ENCODE data around the gene JADE2. TPM values are rescaled to one million over a fixed set of nuclear protein-coding genes. Genes with fewer than 3 reads are reported as not detected.

Gene JADE2
- total RNA-seq, 2 experiments from 2014 or later = 32.3 to 67.0 TPM

GRCh38 chr5:134490925-134491271 is 34.6 kb upstream of the JADE2 start:
- H4K20me1 ChIP-seq (ENCODE audit: insufficient read depth, low read length) = no peaks in the 10 kb centered on the region
- no peak for TF ChIP-seq EZH2phosphoT487 (IDR thresholded peaks at IDR 0.05; ENCODE audit: borderline replicate concordance, low read depth, low read length)
- no peak for TF ChIP-seq CTCF (conservative IDR thresholded peaks at IDR 0.05; ENCODE audit: low read length)
- ChIA-PET CTCF (ENCODE audit: unreplicated experiment) (no interaction called here), POLR2A (no interaction called here)
- no TSS peak for BruUV-seq (replicated peaks)
- 0 out of 2 replicates have a peak, but pooled peaks cover under 1% of the 10 kb centered on the region for H3K9me3 ChIP-seq (ENCODE audit: low read length)
- H3K4me3 ChIP-seq (ENCODE audit: low read depth, low read length, poor library complexity, severe bottlenecking) = no peak overlapping the region
- no peaks in the 10 kb centered on the region for H3K79me2 ChIP-seq (ENCODE audit: insufficient read depth, low read depth, low read length)
- H3K27ac ChIP-seq (ENCODE audit: low read depth, low read length, poor library complexity, severe bottlenecking) = no peak overlapping the region
- no peaks in the 10 kb centered on the region for H3K4me1 ChIP-seq (ENCODE audit: insufficient read depth, low read length, poor library complexity, severe bottlenecking)
- DNase-seq (ENCODE audit: low spot score) = no peak
- H2AFZ ChIP-seq (ENCODE audit: low read length) = no peak overlapping the region
- intact Hi-C loops (cut with micrococcal nuclease; ENCODE audit: unreplicated experiment) = no loop called here
- no peaks in the 10 kb centered on the region for H3K36me3 ChIP-seq (ENCODE audit: insufficient read depth, low read length)
- no peaks in the 10 kb centered on the region for H3K9me2 ChIP-seq (ENCODE audit: insufficient read depth, low read length)
- H3K4me2 ChIP-seq (ENCODE audit: low read length) = no peak overlapping the region

- H3K9me2 ChIP-seq (ENCODE audit: insufficient read depth, low read length) = no peaks in the 10 kb centered on the region
- H3K4me1 ChIP-seq (ENCODE audit: insufficient read depth, low read length, poor library complexity, severe bottlenecking) = no peaks in the 10 kb centered on the region
- BruUV-seq (replicated peaks) = no TSS peak
- no peak for TF ChIP-seq EZH2phosphoT487 (IDR thresholded peaks at IDR 0.05; ENCODE audit: borderline replicate concordance, low read depth, low read length)
- TF ChIP-seq CTCF (conservative IDR thresholded peaks at IDR 0.05; ENCODE audit: low read length) = no peak
- intact Hi-C loops (cut with micrococcal nuclease; ENCODE audit: unreplicated experiment) = no loop called here
- no peak overlapping the region for H3K4me3 ChIP-seq (ENCODE audit: low read depth, low read length, poor library complexity, severe bottlenecking)
- no peak for DNase-seq (ENCODE audit: low spot score)
- H3K9me3 ChIP-seq (ENCODE audit: low read length) = no peaks in the 10 kb centered on the region
- ChIA-PET CTCF (ENCODE audit: unreplicated experiment) (no interaction called here), POLR2A (interaction anchor here (0.9 kb wide), 1 partner anchor 26 kb away, joined by 3 read pairs; no protein-coding TSS in a partner anchor)
- no peak overlapping the region for H2AFZ ChIP-seq (ENCODE audit: low read length)
- H3K4me2 ChIP-seq (ENCODE audit: low read length) = no peak overlapping the region
- H3K27ac ChIP-seq (ENCODE audit: low read depth, low read length, poor library complexity, severe bottlenecking) = no peak overlapping the region
- no peaks in the 10 kb centered on the region for H4K20me1 ChIP-seq (ENCODE audit: insufficient read depth, low read length)
- H3K79me2 ChIP-seq (ENCODE audit: insufficient read depth, low read depth, low read length) = no peaks in the 10 kb centered on the region
- H3K36me3 ChIP-seq (ENCODE audit: insufficient read depth, low read length) = no peaks in the 10 kb centered on the region
These were observed 33.5 kb upstream of the JADE2 start for GRCh38 chr5:134491841-134492442.

GRCh38 chr5:134492568-134492967 is 32.9 kb upstream of the JADE2 start:
- no peaks in the 10 kb centered on the region for H4K20me1 ChIP-seq (ENCODE audit: insufficient read depth, low read length)
- POLR2A ChIA-PET = interaction anchor here (0.6 to 0.9 kb wide), 2 partner anchors 26 to 249 kb away, joined by 3 read pairs; no protein-coding TSS in a partner anchor
- no peak overlapping the region for H2AFZ ChIP-seq (ENCODE audit: low read length)
- BruUV-seq (replicated peaks) = no TSS peak
- no peaks in the 10 kb centered on the region for H3K9me2 ChIP-seq (ENCODE audit: insufficient read depth, low read length)
- H3K27ac ChIP-seq (ENCODE audit: low read depth, low read length, poor library complexity, severe bottlenecking) = no peak overlapping the region
- H3K4me2 ChIP-seq (ENCODE audit: low read length) = no peak overlapping the region
- H3K9me3 ChIP-seq (ENCODE audit: low read length) = no peaks in the 10 kb centered on the region
- H3K36me3 ChIP-seq (ENCODE audit: insufficient read depth, low read length) = no peaks in the 10 kb centered on the region
- no peaks in the 10 kb centered on the region for H3K79me2 ChIP-seq (ENCODE audit: insufficient read depth, low read depth, low read length)
- H3K4me1 ChIP-seq (ENCODE audit: insufficient read depth, low read length, poor library complexity, severe bottlenecking) = no peaks in the 10 kb centered on the region
- no peak for DNase-seq (ENCODE audit: low spot score)
- H3K4me3 ChIP-seq (ENCODE audit: low read depth, low read length, poor library complexity, severe bottlenecking) = no peak overlapping the region
- no peak for TF ChIP-seq EZH2phosphoT487 (IDR thresholded peaks at IDR 0.05; ENCODE audit: borderline replicate concordance, low read depth, low read length)
- no peak for TF ChIP-seq CTCF (conservative IDR thresholded peaks at IDR 0.05; ENCODE audit: low read length)
- CTCF ChIA-PET (ENCODE audit: unreplicated experiment) = no interaction called here
- intact Hi-C loops (cut with micrococcal nuclease; ENCODE audit: unreplicated experiment) = no loop called here

All from OCI-LY7 (cell line).